Kidney epithelial cell (primary cell): ENCODE data around the gene CELSR1. TPM values are rescaled to one million over a fixed set of nuclear protein-coding genes. Genes with fewer than 3 reads are reported as not detected.
"Not testable (repeated sequence)": the region's sequence is repeated elsewhere in the genome, so short reads cannot be mapped to it uniquely, and the experiment has no call there.

ENCODE experiments used
- DNase-seq: peaks from one replicate; pipeline ENCODE4 v3.0.0-alpha.2; 2010; ENCODE audit warnings: low read depth
- H3K27me3 ChIP-seq: 2 replicates; pipeline ENCODE4 v1.6.0; 2011; ENCODE audit warnings: low read length; ENCODE audit not compliant: control insufficient read depth, insufficient read depth
- H3K36me3 ChIP-seq: 2 replicates; pipeline ENCODE4 v1.5.1; 2011; ENCODE audit warnings: low read length; ENCODE audit not compliant: control insufficient read depth, insufficient read depth
- H3K4me3 ChIP-seq: 2 replicates; pipeline ENCODE4 v1.5.1; 2011; ENCODE audit warnings: low read depth, mild to moderate bottlenecking, control low read depth, low read length
- total RNA-seq: library from RNA; depleted of rRNA; stranded (reverse); fragments of >200 nt; gene quantifications from 2 replicates; pipeline ENCODE4 v1.2.3, GENCODE V29; 2015
- TF ChIP-seq, protein P1 (sequence below): IDR thresholded peaks from 2 replicates; pipeline ENCODE4 v1.5.1; 2011; ENCODE audit warnings: mild to moderate bottlenecking, moderate library complexity, low read length, control low read depth, inconsistent platforms; ENCODE audit not compliant: insufficient read depth, poor library complexity, severe bottlenecking

Gene CELSR1
- total RNA-seq, 1 donor from 2014 or later: 180 TPM

DNA sequence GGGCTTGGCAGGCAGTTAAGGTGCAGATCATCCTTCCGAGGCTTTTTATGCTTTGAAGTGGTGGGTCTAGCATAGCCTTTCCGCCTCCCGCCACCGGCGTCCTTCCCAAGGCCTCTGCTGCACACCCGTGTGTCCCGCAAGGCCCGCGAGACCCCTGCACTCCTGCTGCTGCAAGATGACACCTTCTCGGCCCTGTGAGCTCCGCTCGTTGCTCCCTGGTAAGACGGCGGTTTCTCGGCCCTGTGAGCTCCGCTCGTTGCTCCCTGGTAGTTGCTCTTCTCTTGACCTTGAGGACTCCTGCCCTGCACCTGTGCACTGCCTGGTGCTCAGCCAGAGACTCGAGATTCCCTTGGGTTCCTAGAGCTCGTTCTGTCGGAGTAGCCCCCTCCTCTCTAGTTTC, 219.8 kb downstream of the CELSR1 start:
- no peak for DNase-seq
- Histone ChIP-seq H3K36me3 (peaks cover 1% of the 10 kb centered on the region), H3K27me3 (no peaks in the 10 kb centered on the region), H3K4me3 (no peak overlapping the region)
- TF ChIP-seq, protein P1, sequence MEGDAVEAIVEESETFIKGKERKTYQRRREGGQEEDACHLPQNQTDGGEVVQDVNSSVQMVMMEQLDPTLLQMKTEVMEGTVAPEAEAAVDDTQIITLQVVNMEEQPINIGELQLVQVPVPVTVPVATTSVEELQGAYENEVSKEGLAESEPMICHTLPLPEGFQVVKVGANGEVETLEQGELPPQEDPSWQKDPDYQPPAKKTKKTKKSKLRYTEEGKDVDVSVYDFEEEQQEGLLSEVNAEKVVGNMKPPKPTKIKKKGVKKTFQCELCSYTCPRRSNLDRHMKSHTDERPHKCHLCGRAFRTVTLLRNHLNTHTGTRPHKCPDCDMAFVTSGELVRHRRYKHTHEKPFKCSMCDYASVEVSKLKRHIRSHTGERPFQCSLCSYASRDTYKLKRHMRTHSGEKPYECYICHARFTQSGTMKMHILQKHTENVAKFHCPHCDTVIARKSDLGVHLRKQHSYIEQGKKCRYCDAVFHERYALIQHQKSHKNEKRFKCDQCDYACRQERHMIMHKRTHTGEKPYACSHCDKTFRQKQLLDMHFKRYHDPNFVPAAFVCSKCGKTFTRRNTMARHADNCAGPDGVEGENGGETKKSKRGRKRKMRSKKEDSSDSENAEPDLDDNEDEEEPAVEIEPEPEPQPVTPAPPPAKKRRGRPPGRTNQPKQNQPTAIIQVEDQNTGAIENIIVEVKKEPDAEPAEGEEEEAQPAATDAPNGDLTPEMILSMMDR: no peak

DNA sequence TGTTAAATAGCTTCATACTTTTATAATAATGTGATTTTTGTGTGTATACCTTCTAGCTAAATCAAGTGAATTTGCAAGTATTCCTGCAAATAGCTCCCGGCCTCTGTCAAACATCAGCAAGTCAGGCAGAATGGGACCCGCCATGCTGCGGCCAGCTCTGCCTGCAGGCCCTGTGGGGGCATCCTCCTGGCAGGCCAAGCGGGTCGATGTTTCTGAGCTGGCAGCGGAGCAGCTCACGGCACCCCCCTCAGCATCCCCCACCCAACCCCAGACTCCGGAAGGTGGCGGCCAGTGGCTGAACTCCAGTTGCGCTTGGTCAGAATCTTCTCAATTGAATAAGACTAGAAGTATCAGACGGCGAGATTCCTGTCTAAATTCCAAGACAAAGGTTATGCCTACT, 221.4 kb downstream of the CELSR1 start:
- TF ChIP-seq, protein P1: no peak
- Histone ChIP-seq H3K36me3 (no peaks in the 10 kb centered on the region), H3K27me3 (no peaks in the 10 kb centered on the region), H3K4me3 (no peak overlapping the region)
- DNase-seq: no peak

DNA sequence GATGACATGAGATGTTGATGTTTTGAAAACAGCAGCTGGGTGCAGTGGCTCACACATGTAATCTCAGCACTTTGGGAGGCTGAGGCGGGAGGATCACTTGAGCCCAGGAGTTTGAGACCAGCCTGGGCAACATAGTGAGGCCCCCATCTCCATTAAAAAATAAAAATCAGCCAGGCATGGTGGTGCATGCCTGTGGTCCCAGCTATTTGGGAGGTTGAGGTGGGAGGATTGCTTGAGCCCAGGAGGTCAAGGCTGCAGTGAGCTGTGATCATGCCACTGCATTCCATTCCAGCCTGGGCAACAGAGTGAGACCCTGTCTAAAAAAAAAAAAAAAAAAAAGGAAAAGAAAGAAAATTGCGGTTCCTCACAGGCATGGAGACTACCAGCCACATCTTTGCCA, 224.6 kb downstream of the CELSR1 start:
- not testable (repeated sequence) for H3K27me3 ChIP-seq, H3K4me3 ChIP-seq, DNase-seq, H3K36me3 ChIP-seq

DNA sequence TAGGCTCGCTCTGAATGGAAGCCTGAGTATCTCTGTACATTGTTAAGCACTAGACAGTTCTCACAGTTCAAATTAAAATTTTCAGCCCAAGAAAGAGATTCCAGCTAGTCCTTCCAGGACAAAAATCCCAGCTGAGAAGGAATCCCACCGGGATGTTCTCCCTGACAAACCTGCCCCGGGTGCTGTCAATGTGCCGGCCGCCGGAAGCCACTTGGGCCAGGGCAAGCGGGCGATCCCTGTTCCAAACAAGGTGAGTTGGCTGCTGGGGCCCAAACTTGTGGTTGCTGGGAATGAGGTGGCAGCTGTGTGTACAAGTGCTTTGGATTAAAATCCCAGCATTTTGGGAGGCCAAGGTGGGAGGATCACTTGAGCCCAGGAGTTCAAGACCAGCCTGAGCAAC, 225.4 kb downstream of the CELSR1 start:
- Histone ChIP-seq H3K36me3 (no peaks in the 10 kb centered on the region), H3K4me3 (no peak overlapping the region), H3K27me3 (no peaks in the 10 kb centered on the region)
- TF ChIP-seq, protein P1: no peak
- no peak for DNase-seq

Other genes with a start within 250 kb of the CELSR1 start
- gene GTSE1, start 240.8 kb downstream of the CELSR1 start, total RNA-seq: 3.8 and 4.5 TPM in 2 replicates
- 20.8 and 23.3 TPM in 2 replicates for gene TRMU, start 201.9 kb downstream of the CELSR1 start, total RNA-seq
- gene GRAMD4, start 82.8 kb upstream of the CELSR1 start, total RNA-seq: 23.8 and 30.4 TPM in 2 replicates
- 46.3 and 48.9 TPM in 2 replicates for gene CERK, start 200.6 kb upstream of the CELSR1 start, total RNA-seq
- 25.7 and 33.5 TPM in 2 replicates for gene TBC1D22A, start 225.0 kb upstream of the CELSR1 start, total RNA-seq